ENCODE results near the gene CACNA1C.

The CACNA1C gene

GRCh38 chr12:2578211-2578610 is 525.4 kb downstream of the CACNA1C start:
- DNase-seq: no peak

GRCh38 chr12:2578772-2579171 is 526.0 kb downstream of the CACNA1C start:
- DNase-seq: no peak

GRCh38 chr12:2580821-2581220 is 528.0 kb downstream of the CACNA1C start:
- no peak for DNase-seq

GRCh38 chr12:2581293-2582045 is 528.7 kb downstream of the CACNA1C start:
- no peak for DNase-seq

- DNase-seq: no peak
Observed at GRCh38 chr12:2582631-2583030, 529.8 kb downstream of the CACNA1C start.

- DNase-seq: no peak
Observed at GRCh38 chr12:2583091-2583497, 530.3 kb downstream of the CACNA1C start.

GRCh38 chr12:2583642-2584401 is 531.0 kb downstream of the CACNA1C start:
- no peak for DNase-seq

- DNase-seq: peak; percentile 91
Observed at GRCh38 chr12:2586156-2587038, 533.6 kb downstream of the CACNA1C start.

GRCh38 chr12:2588345-2588744 is 535.6 kb downstream of the CACNA1C start:
- no peak for DNase-seq

- DNase-seq: no peak
Observed at GRCh38 chr12:2589381-2589780, 536.6 kb downstream of the CACNA1C start.

- no peak for DNase-seq
Observed at GRCh38 chr12:2593045-2593444, 540.3 kb downstream of the CACNA1C start.

GRCh38 chr12:2596441-2596840 is 543.7 kb downstream of the CACNA1C start:
- no peak for DNase-seq

GRCh38 chr12:2605301-2605700 is 552.5 kb downstream of the CACNA1C start:
- DNase-seq: no peak

- DNase-seq: no peak
Observed at GRCh38 chr12:2606186-2606910, 553.6 kb downstream of the CACNA1C start.

GRCh38 chr12:2607881-2608607 is 555.3 kb downstream of the CACNA1C start:
- no peak for DNase-seq

- DNase-seq: no peak
Observed at GRCh38 chr12:2608608-2608945, 555.8 kb downstream of the CACNA1C start.

GRCh38 chr12:2609020-2609419 is 556.2 kb downstream of the CACNA1C start:
- DNase-seq: no peak

- DNase-seq: no peak
Observed at GRCh38 chr12:2610358-2610757, 557.6 kb downstream of the CACNA1C start.

- no peak for DNase-seq
Observed at GRCh38 chr12:2613326-2614073, 560.7 kb downstream of the CACNA1C start.

GRCh38 chr12:2614341-2614740 is 561.6 kb downstream of the CACNA1C start:
- DNase-seq: no peak

- DNase-seq: no peak
Observed at GRCh38 chr12:2615665-2616402, 563.0 kb downstream of the CACNA1C start.

Data from NCI-H2171 (cell line).